Activated CD4-positive, alpha-beta T cell treated with anti-CD3 and anti-CD28 coated beads for 1 hour (primary cell): Measurements from ENCODE around the gene LPO.

Source experiments
- DNase-seq: peaks from one replicate; pipeline ENCODE4 v3.0.0-alpha.2; 2020

The LPO gene

GRCh38 chr17:58279016-58279711, 40.8 kb downstream of the LPO start:
- DNase-seq, result no peak

GRCh38 chr17:58279736-58280479, 41.5 kb downstream of the LPO start:
- DNase-seq, result no peak

GRCh38 chr17:58280480-58281217, 42.3 kb downstream of the LPO start, which contains the start of gene MPO:
TSS of gene MPO (minus strand) at chr17:58280935. CDS start at chr17:58280758, 177 bp downstream.
- DNase-seq, result no peak

- no peak for DNase-seq
Observed at GRCh38 chr17:58281511-58282011, 43.2 kb downstream of the LPO start.

- no peak for DNase-seq
Observed at GRCh38 chr17:58282442-58282841, 44.1 kb downstream of the LPO start.

- no peak for DNase-seq
Observed at GRCh38 chr17:58283674-58284612, 45.6 kb downstream of the LPO start.

GRCh38 chr17:58284613-58285421, 46.4 kb downstream of the LPO start:
- DNase-seq, result no peak

- no peak for DNase-seq
Observed at GRCh38 chr17:58285422-58285810, 47.0 kb downstream of the LPO start.

GRCh38 chr17:58289869-58290268, 51.5 kb downstream of the LPO start:
- DNase-seq, result no peak

- no peak for DNase-seq
Observed at GRCh38 chr17:58291246-58291645, 52.9 kb downstream of the LPO start.

- DNase-seq, result no peak
Observed at GRCh38 chr17:58294034-58294433, 55.6 kb downstream of the LPO start.

- no peak for DNase-seq
Observed at GRCh38 chr17:58300336-58300735, 62.0 kb downstream of the LPO start.

- no peak for DNase-seq
Observed at GRCh38 chr17:58301504-58302150, 63.2 kb downstream of the LPO start.

- no peak for DNase-seq
Observed at GRCh38 chr17:58302171-58302918, 64.0 kb downstream of the LPO start.

GRCh38 chr17:58302919-58303585, 64.7 kb downstream of the LPO start:
- DNase-seq, result no peak

GRCh38 chr17:58303971-58304749, 65.8 kb downstream of the LPO start:
- DNase-seq, result peak; percentile 49

- DNase-seq, result no peak
Observed at GRCh38 chr17:58304750-58305486, 66.5 kb downstream of the LPO start.

- no peak for DNase-seq
Observed at GRCh38 chr17:58305626-58306025, 67.2 kb downstream of the LPO start.
